RWPE2 (cell line): ENCODE data around the gene CD300C.

Experiments
- ATAC-seq: fragments of 200-7000 bp; cut with Tn5 transposase; 3 replicates; pipeline ENCODE4 v1.9.1; 2021; ENCODE audit warnings: low read depth
- DNase-seq: peaks from one replicate; pipeline ENCODE4 v3.0.0-alpha.2; 2020; ENCODE audit warnings: low spot score
- H3K27ac ChIP-seq: fragments of 450-650 bp; 2 replicates; pipeline ENCODE4 v1.5.1; 2017; ENCODE audit warnings: mild to moderate bottlenecking; ENCODE audit not compliant: poor library complexity, severe bottlenecking
- H3K27me3 ChIP-seq: fragments of 250-450 bp; sonication (Bioruptor Pico); 2 replicates; pipeline ENCODE4 v1.5.1; 2021; ENCODE audit warnings: mild to moderate bottlenecking, moderate library complexity; ENCODE audit not compliant: insufficient read depth, poor library complexity, severe bottlenecking
- H3K36me3 ChIP-seq: fragments of 250-450 bp; sonication (Bioruptor Pico); 2 replicates; pipeline ENCODE4 v1.5.1; 2020; ENCODE audit warnings: low read depth, mild to moderate bottlenecking, moderate library complexity
- H3K4me1 ChIP-seq: fragments of 250-450 bp; sonication (Bioruptor Pico); 2 replicates; pipeline ENCODE4 v1.5.1; 2021; ENCODE audit warnings: mild to moderate bottlenecking, moderate library complexity; ENCODE audit not compliant: insufficient read depth, poor library complexity, severe bottlenecking
- H3K4me3 ChIP-seq: fragments of 250-450 bp; sonication (Bioruptor Pico); 2 replicates; pipeline ENCODE4 v1.5.1; 2021; ENCODE audit warnings: mild to moderate bottlenecking, moderate library complexity; ENCODE audit not compliant: severe bottlenecking
- H3K9me3 ChIP-seq: fragments of 250-450 bp; sonication (Bioruptor Pico); 2 replicates; pipeline ENCODE4 v1.5.1; 2021; ENCODE audit warnings: mild to moderate bottlenecking, moderate library complexity; ENCODE audit not compliant: severe bottlenecking
- TF ChIP-seq, protein P1 (sequence below): fragments of 450-650 bp; IDR thresholded peaks from one replicate; pipeline ENCODE4 v1.5.1; 2017; ENCODE audit warnings: mild to moderate bottlenecking, moderate library complexity; ENCODE audit not compliant: poor library complexity, severe bottlenecking

Gene CD300C

DNA sequence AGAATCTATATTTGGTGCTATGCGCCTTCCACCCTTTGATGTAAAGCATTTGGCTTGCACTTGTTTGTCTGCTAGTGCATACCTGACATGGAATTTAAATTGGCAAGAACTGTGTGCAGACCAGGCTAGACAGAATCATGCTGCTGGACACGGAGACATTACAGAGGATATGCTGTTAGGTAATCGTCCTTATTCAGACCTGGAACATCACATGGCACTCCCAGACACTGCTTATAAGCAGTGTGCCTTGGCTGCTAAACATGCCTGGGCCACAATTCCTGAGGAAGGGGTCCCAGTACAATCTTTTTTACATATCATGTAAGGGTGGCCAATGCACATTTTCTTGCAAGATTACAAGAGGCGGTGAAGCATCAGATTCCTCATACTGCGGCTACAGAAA is 39.8 kb upstream of the CD300C start:
- TF ChIP-seq, protein P1, sequence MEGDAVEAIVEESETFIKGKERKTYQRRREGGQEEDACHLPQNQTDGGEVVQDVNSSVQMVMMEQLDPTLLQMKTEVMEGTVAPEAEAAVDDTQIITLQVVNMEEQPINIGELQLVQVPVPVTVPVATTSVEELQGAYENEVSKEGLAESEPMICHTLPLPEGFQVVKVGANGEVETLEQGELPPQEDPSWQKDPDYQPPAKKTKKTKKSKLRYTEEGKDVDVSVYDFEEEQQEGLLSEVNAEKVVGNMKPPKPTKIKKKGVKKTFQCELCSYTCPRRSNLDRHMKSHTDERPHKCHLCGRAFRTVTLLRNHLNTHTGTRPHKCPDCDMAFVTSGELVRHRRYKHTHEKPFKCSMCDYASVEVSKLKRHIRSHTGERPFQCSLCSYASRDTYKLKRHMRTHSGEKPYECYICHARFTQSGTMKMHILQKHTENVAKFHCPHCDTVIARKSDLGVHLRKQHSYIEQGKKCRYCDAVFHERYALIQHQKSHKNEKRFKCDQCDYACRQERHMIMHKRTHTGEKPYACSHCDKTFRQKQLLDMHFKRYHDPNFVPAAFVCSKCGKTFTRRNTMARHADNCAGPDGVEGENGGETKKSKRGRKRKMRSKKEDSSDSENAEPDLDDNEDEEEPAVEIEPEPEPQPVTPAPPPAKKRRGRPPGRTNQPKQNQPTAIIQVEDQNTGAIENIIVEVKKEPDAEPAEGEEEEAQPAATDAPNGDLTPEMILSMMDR, result no peak
- ATAC-seq (no peak), DNase-seq (no peak)
- no peak overlapping the region for H3K4me3 ChIP-seq
- H3K36me3 ChIP-seq, result no peaks in the 10 kb centered on the region
- H3K27me3 ChIP-seq, result no peaks in the 10 kb centered on the region
- no peaks in the 10 kb centered on the region for H3K4me1 ChIP-seq
- H3K27ac ChIP-seq, result no peak overlapping the region
- no peaks in the 10 kb centered on the region for H3K9me3 ChIP-seq

DNA sequence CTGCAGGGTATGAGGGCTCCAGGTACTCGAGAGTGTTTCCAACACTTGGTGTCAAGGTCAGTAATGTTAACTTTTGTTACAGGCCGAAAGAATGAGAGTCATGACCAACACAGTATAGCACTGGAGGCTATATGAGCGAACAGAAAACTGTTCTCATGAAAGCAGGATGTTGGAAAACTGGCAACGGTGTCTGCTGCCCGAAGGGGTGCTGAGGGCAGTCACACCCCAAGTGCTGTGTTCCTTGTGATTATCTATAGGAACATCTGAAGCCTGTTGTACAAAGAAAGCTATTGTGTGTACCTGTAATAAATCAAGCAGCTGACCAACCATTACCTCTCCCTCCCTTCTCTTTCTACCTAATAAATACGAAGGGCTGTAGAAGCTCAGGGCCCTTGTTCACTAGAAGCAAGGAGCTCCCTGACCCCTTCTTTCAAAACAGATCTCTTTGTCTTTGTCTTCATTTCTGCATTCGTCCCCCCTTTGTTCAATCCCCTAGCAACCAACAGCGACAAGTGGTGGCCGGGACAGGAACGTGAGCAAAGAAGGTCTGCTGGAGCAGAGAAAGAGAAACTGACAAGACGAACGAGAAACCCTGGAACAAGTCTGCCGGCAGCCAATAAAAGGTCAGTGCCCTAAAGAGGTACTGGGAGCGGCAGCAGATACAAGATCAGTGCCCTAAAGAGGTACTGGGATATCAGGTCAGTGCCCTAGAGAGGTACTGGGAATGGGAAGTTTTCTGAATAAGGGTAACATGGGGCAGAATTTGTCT is 38.6 kb upstream of the CD300C start:
- Histone ChIP-seq H3K27me3 (no peaks in the 10 kb centered on the region), H3K9me3 (no peaks in the 10 kb centered on the region)
- ATAC-seq, result no peak

DNA sequence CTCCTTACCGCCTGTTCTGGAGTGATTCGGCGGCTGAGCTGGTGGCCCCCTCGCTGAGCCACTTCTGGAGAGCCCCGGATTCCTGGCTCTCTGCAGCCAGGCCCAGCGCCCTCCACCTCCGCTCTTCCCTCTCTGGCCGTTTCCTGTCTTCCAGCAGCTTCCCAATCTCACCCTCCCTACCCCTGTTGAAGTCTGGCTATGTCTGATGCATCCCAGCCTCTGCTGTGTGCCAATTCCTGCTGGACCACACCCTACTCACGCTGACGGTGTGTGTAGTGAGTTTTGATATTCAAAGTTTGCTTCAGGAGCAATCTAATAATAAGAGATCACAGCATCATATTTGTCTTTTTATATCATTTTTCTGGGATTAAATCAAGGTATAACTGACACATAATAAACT is 36.7 kb upstream of the CD300C start:
- no peak overlapping the region for H3K4me3 ChIP-seq
- no peak for ATAC-seq
- no peaks in the 10 kb centered on the region for H3K36me3 ChIP-seq
- H3K27me3 ChIP-seq, result no peaks in the 10 kb centered on the region
- H3K4me1 ChIP-seq, result no peaks in the 10 kb centered on the region
- no peak overlapping the region for H3K27ac ChIP-seq
- no peak for DNase-seq
- TF ChIP-seq, protein P1, result no peak
- no peaks in the 10 kb centered on the region for H3K9me3 ChIP-seq

More for the DNA sequence above, 38.6 kb upstream of the CD300C start:
- H3K4me3 ChIP-seq, result no peak overlapping the region
- TF ChIP-seq, protein P1, result no peak
- no peaks in the 10 kb centered on the region for H3K4me1 ChIP-seq
- no peak overlapping the region for H3K27ac ChIP-seq
- no peaks in the 10 kb centered on the region for H3K36me3 ChIP-seq
- DNase-seq, result no peak

DNA sequence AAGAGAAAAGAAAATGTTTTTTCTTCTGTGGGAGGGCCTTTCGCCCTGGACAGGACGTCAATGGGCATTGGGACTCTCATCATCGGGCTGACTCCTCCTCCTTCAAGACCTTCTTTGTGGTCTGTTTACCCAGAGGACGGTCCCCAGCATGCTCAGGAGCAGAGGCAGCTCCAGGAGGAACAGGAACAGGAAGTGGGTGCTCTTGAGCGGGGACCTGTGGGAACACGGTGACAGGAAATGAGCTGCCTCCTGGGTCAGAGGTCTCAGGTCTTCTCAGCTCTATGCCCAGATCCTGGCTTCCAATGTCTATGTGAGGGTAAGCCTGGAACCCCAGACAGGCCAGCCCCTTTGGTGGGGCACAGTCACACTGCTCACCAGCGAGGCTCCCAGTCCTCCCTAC is 34.0 kb upstream of the CD300C start:
- Histone ChIP-seq H3K4me1 (no peaks in the 10 kb centered on the region), H3K9me3 (no peaks in the 10 kb centered on the region), H3K4me3 (no peak overlapping the region), H3K27ac (no peak overlapping the region), H3K27me3 (no peaks in the 10 kb centered on the region), H3K36me3 (no peaks in the 10 kb centered on the region)
- no peak for ATAC-seq
- TF ChIP-seq, protein P1, result no peak
- no peak for DNase-seq

DNA sequence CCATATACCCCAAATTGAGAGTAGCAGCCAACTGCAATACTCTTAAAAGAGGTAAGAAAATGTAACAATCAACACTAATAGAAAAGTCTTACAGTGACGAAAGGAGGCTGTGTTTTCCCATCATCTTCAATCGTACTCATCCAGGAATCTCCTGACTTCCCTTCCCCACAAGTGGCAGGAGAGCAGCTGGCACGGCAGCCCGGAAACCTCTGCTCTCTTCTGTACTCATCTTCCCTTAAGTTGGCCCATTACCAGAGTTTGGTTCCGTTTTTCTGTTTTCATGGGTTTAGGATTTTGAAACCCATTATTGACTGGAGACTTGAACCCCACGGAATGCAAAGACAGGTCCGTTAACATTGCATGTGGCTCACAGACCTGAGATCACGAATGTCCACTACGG is 33.1 kb upstream of the CD300C start:
- TF ChIP-seq, protein P1, result no peak
- Histone ChIP-seq H3K36me3 (no peaks in the 10 kb centered on the region), H3K27me3 (no peaks in the 10 kb centered on the region), H3K9me3 (no peaks in the 10 kb centered on the region), H3K4me3 (no peak overlapping the region), H3K4me1 (no peaks in the 10 kb centered on the region), H3K27ac (no peak overlapping the region)
- ATAC-seq (no peak), DNase-seq (no peak)
